GM21367 (cell line): ENCODE data around the gene NOS1AP.
"Not testable (repeated sequence)": the region's sequence is repeated elsewhere in the genome, so short reads cannot be mapped to it uniquely, and the experiment has no call there.

Experiments
- ATAC-seq: cut with Tn5 transposase; IDR thresholded peaks from one replicate; pipeline ENCODE4 v1.9.1; 2021; ENCODE audit not compliant: unreplicated experiment

The NOS1AP gene

GRCh38 chr1:162056579-162056978 is 12.9 kb upstream of the NOS1AP start:
- no peak for ATAC-seq

GRCh38 chr1:162059721-162060120 is 9.8 kb upstream of the NOS1AP start:
- no peak for ATAC-seq

- ATAC-seq = no peak
Measured at GRCh38 chr1:162060314-162060713, 9.2 kb upstream of the NOS1AP start.

- no peak for ATAC-seq
Measured at GRCh38 chr1:162062542-162063015, 6.9 kb upstream of the NOS1AP start.

- ATAC-seq = no peak
Measured at GRCh38 chr1:162065016-162065415, 4.5 kb upstream of the NOS1AP start.

- not testable (repeated sequence) for ATAC-seq
Measured at GRCh38 chr1:162066836-162067235, 2.7 kb upstream of the NOS1AP start.

GRCh38 chr1:162067466-162067865 is 2.0 kb upstream of the NOS1AP start:
- no peak for ATAC-seq

- ATAC-seq = no peak
Measured at GRCh38 chr1:162068301-162068700, 1.2 kb upstream of the NOS1AP start.

GRCh38 chr1:162070094-162070748 is 730 bp downstream of the NOS1AP start:
- no peak for ATAC-seq

- ATAC-seq = no peak
Measured at GRCh38 chr1:162070825-162071224, 1.3 kb downstream of the NOS1AP start.

GRCh38 chr1:162072740-162073139 is 3.2 kb downstream of the NOS1AP start:
- ATAC-seq = no peak

GRCh38 chr1:162074276-162075005 is 5.0 kb downstream of the NOS1AP start:
- no peak for ATAC-seq

- ATAC-seq = no peak
Measured at GRCh38 chr1:162075862-162076261, 6.4 kb downstream of the NOS1AP start.

GRCh38 chr1:162077648-162078299 is 8.3 kb downstream of the NOS1AP start:
- ATAC-seq = no peak

GRCh38 chr1:162079030-162079429 is 9.5 kb downstream of the NOS1AP start:
- no peak for ATAC-seq

GRCh38 chr1:162080472-162081015 is 11.1 kb downstream of the NOS1AP start:
- ATAC-seq = no peak

- no peak for ATAC-seq
Measured at GRCh38 chr1:162081316-162081715, 11.8 kb downstream of the NOS1AP start.

- not testable (repeated sequence) for ATAC-seq
Measured at GRCh38 chr1:162082080-162082479, 12.6 kb downstream of the NOS1AP start.

- ATAC-seq = no peak
Measured at GRCh38 chr1:162083273-162083672, 13.8 kb downstream of the NOS1AP start.

- no peak for ATAC-seq
Measured at GRCh38 chr1:162085991-162086390, 16.5 kb downstream of the NOS1AP start.

GRCh38 chr1:162087111-162087510 is 17.6 kb downstream of the NOS1AP start:
- no peak for ATAC-seq

GRCh38 chr1:162087574-162087973 is 18.1 kb downstream of the NOS1AP start:
- no peak for ATAC-seq
